Epithelial cell of proximal tubule (primary cell): ENCODE results near the gene NPEPL1. TPM values are rescaled to one million over a fixed set of nuclear protein-coding genes. Genes with fewer than 3 reads are reported as not detected.

Experiments used
- DNase-seq: peaks from one replicate; pipeline ENCODE4 v3.0.0-alpha.2; 2011; ENCODE audit warnings: low read depth
- H3K4me3 ChIP-seq: 2 replicates; pipeline ENCODE4 v1.5.1; 2011; ENCODE audit warnings: low read depth, mild to moderate bottlenecking, low read length
- CTCF ChIP-seq: conservative IDR thresholded peaks from 2 replicates; pipeline ENCODE4 v1.5.1; 2012; ENCODE audit warnings: low read depth, mild to moderate bottlenecking, low read length
- total RNA-seq: library from RNA; depleted of rRNA; stranded (reverse); fragments of >200 nt; gene quantifications from 2 replicates; pipeline ENCODE4 v1.2.3, GENCODE V29; 2015

The NPEPL1 gene
- total RNA-seq, 1 donor from 2014 or later: 26.5 TPM

- TF ChIP-seq CTCF: no peak
- DNase-seq: no peak
- H3K4me3 ChIP-seq: no peak overlapping the region
Measured at GRCh38 chr20:58697201-58697866, 4.7 kb downstream of the NPEPL1 start.

GRCh38 chr20:58697867-58698703 lies 5.5 kb downstream of the NPEPL1 start:
- no peak for DNase-seq
- no peak overlapping the region for H3K4me3 ChIP-seq
- no peak for TF ChIP-seq CTCF

- TF ChIP-seq CTCF: no peak
- no peak for DNase-seq
- no peak overlapping the region for H3K4me3 ChIP-seq
Measured at GRCh38 chr20:58698741-58699622, 6.4 kb downstream of the NPEPL1 start.

- DNase-seq: no peak
- TF ChIP-seq CTCF: no peak
- no peak overlapping the region for H3K4me3 ChIP-seq
Measured at GRCh38 chr20:58699623-58700107, 7.1 kb downstream of the NPEPL1 start.

- H3K4me3 ChIP-seq: no peak overlapping the region
- no peak for TF ChIP-seq CTCF
- DNase-seq: no peak
Measured at GRCh38 chr20:58700121-58700821, 7.7 kb downstream of the NPEPL1 start.

GRCh38 chr20:58700823-58701222 lies 8.2 kb downstream of the NPEPL1 start:
- no peak for DNase-seq
- H3K4me3 ChIP-seq: no peak overlapping the region
- no peak for TF ChIP-seq CTCF
